ENCODE data around the gene PRB3.

The PRB3 gene

GRCh38 chr12:11269607-11270006 is at the start of gene PRB3:
PRB3 (minus strand) TSS chr12:11269707; CDS start chr12:11269669, 38 bp downstream.
- no peak for DNase-seq

DNA sequence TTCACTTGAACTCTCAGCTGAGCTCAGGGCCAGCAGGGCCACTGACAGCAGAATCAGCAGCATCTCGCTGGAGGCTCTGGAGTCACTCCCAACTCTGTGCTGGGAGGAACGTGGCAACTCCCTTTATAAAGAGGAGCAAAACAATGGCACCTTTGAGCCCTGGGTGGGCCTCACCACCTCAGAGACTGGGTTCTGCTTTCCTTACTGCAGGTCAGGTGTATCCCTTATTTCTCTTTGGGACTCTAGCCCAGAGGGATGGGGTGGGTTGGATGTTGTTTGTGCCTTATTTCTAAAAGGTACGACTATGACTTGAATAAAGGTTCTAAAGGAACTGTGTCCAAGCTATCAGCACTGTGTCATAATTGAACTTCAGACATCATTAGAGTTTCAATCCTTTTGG is 40.8 kb upstream of the PRB3 start, which contains the start of gene PRB4:
TSS of gene PRB4 (minus strand) at position 101 of the 400 bp plus-strand sequence. CDS start at position 63, 38 bp downstream.
- no peak for DNase-seq

- no peak for DNase-seq
Observed at GRCh38 chr12:11307143-11307542, 37.6 kb upstream of the PRB3 start.

DNA sequence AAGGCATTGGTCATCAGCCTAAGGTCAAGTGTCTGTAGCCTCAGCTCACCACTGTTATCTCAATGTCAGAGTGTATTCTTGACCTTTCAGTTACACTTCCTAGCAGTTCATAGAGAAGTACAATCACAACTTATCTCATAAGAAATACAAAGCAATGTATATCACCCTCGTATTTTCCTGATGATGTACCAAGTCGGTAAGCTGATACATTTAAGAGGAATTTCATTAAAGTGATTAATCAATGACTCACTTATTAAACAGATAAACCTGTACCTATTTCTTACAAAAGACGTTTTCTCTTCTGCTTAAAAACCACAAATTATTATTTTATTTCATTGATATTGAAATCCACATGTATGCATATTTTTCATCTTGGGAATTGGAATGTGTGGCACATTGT is 3.9 kb upstream of the PRB3 start:
- DNase-seq = no peak

DNA sequence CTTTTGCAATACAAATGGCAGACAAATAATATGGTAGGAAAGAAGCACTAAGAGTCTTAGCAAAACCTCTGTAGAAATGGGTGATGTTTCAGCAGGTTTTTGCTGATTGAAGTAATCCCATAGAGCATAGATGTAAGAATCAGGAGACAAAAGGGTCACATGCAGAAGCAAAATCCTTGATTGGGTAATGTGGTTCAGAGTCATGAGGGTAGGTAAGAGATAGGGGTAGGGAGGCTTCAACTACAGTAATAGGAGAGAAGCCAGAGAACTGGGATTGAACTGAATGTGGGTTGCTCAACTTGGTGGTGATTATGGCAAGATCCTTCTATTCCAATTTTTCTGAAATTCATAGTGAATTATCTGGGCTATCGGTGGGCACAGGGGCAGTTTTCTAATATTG is 5.0 kb downstream of the PRB3 start:
- no peak for DNase-seq

DNA sequence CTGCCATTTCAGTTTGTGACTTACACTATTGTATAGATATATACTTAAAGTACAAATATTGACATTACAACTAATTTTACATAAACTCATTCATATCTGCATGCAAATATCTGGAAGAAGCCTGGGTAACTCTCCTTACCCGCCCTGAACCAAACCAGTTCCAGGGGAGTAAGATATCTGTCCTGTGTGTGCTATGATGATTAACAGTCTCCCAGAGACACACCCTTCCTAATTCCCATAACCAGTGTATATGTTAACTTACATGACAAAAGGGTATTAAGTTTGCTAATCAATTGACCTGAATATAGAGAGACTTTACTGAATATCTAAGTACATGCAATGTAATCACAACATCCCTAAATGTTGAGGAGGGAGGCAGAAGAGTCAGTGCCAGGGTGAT is 23.0 kb downstream of the PRB3 start:
- DNase-seq = no peak

DNA sequence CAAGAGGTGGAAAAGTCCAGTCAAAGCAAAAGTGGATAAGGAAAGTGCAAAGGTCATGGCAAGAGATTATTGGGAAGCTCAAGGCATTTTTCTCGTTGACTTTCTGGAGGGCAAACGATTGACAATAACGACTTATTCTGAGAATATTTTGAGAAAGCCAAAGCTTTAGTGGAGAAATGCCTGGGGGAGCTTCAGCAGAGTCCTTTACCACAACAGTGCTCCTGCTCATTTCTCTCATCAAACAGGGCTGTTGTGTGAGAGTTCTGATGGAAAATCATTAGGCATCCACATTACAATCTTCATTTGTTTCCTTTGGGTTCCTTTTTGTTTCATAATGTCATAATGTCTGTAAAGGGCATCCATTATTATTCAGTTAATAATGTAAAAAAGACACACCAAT is 26.9 kb downstream of the PRB3 start:
- DNase-seq = no peak

- no peak for DNase-seq
Observed at GRCh38 chr12:11240348-11240930, 29.1 kb downstream of the PRB3 start.

DNA sequence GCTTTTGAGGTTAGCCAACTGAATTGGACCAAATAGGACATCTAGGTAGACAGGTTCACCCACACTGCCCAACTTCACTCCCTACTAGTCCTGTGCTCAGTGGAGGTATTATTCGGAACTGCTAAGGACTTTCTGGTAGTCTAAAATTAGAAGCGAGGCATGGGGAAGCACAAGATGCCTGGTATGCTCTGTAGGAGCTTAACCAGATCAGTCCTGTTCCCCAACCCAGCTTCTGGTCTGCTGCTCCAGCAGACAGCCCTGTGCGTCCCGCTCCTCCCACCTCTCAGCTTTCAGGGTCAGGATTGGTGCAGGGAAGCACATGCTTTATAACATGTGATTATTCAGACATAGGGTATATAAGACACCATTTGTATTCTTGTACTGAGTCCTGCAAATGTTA is 31.2 kb downstream of the PRB3 start:
- no peak for DNase-seq

DNA sequence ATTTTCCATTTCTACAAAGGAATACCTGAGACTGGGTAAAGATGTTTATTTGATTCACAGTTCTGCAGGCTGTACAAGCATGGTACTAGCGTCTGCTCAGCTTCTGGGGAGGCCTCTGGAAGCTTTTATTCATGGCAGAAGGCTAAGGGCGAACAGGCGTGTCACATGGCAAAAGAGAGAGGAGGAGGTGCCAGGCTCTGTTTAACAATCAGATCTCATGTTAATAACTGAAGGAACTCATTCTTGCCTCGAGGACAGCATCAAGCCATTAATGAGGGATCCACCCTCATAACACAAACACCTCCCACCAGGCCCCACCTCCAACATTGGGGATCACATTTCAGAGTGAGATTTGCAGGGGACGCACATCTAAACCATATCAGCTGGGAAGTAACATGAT is 36.0 kb downstream of the PRB3 start:
- DNase-seq = no peak

DNA sequence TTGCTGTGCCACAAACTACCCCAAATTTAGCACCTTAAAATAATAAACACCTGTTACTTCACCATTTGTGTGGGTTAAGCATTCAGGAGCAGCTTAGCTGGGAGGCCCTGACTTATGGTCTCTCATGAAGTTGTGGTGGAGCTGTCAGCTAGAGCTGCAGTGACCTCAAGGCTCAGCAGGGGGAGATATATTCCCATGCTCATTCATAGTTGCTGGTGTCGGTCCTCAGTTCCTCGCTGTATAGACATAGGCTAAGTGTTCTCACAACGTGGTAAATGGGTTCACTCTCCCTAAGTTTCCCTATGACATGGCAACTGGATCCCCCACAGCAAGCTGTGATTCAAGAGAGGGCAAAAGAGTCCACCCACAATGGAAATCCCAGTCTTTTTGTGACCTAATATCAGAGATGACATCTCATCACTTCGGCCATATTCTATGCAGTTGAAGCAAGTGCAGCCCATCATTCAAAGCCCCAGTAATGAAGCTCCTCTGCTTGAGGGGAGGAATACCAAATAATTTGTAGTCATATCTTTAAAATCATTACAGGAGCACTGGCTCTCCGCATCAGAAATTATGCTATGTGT is 41.1 kb downstream of the PRB3 start:
- peak; percentile 63 for DNase-seq

- DNase-seq = no peak
Observed at GRCh38 chr12:11227373-11227772, 42.1 kb downstream of the PRB3 start.

All from NCI-H1694 (cell line).